Spleen (tissue), 11 donors: ENCODE measurements around the gene KDM1B. TPM values are rescaled to one million over a fixed set of nuclear protein-coding genes. Genes with fewer than 3 reads are reported as not detected.

Experiments
- DNase-seq: peaks from one replicate; pipeline ENCODE4 v3.0.0-alpha.2; 2020
- H3K27ac ChIP-seq, 8 donors: fragments of 200-600 bp; sonication (generic) in 7 of 8; 1 replicate in 4 of 8; 2 replicates in 4 of 8; pipeline versions ENCODE4 v1.5.0 to v1.8.0; 2016 to 2021; ENCODE audit warnings: inconsistent platforms in 4 of 8, mild to moderate bottlenecking in 4 of 8, moderate library complexity in 1 of 8
- H3K27me3 ChIP-seq, 7 donors: fragments of 200-600 bp; sonication (generic) in 6 of 7; replicated peaks in 1 of 7; 1 replicate in 4 of 7; 2 replicates in 3 of 7; pipeline versions ENCODE4 v1.5.0 to v1.8.0; 2016 to 2021; ENCODE audit warnings: inconsistent platforms in 3 of 7, mild to moderate bottlenecking in 1 of 7
- H3K36me3 ChIP-seq, 6 donors: fragments of 200-600 bp; sonication (generic) in 5 of 6; 1 replicate in 4 of 6; 2 replicates in 2 of 6; pipeline versions ENCODE4 v1.5.0 to v1.8.0; 2016 to 2021; ENCODE audit warnings: inconsistent platforms in 2 of 6
- H3K4me1 ChIP-seq, 6 donors: fragments of 200-600 bp; sonication (generic) in 5 of 6; 1 replicate in 3 of 6; 2 replicates in 3 of 6; pipeline versions ENCODE4 v1.5.0 to v1.8.0; 2016 to 2021; ENCODE audit warnings: inconsistent platforms in 3 of 6
- H3K4me3 ChIP-seq, 8 donors: fragments of 200-600 bp; sonication (generic) in 7 of 8; 1 replicate in 4 of 8; 2 replicates in 4 of 8; pipeline versions ENCODE4 v1.5.0 to v1.8.0; 2016 to 2021; ENCODE audit warnings: inconsistent platforms in 4 of 8, mild to moderate bottlenecking in 4 of 8, moderate library complexity in 2 of 8
- H3K9me3 ChIP-seq, 8 donors: fragments of 200-600 bp; sonication (generic) in 7 of 8; 1 replicate in 4 of 8; 2 replicates in 4 of 8; pipeline versions ENCODE4 v1.5.0 to v1.8.0; 2016 to 2021; ENCODE audit warnings: inconsistent platforms in 4 of 8
- POLR2A ChIP-seq, 3 donors: fragments of 450-650 bp; IDR thresholded peaks; one replicate each; pipeline ENCODE4 v1.5.1; 2017; ENCODE audit warnings: antibody characterized with exemption in 3 of 3, mild to moderate bottlenecking in 1 of 3
- POLR2AphosphoS5 ChIP-seq, 3 donors: sonication (generic); formaldehyde crosslinking; IDR thresholded peaks; one replicate each; pipeline ENCODE4 v1.5.1; 2017; ENCODE audit warnings: antibody characterized with exemption in 3 of 3
- WGBS, 5 donors: extraction: QIAGEN DNeasy Blood & Tissue Kit in 3 of 5; methylation state at CpG; one replicate each; pipeline versions ENCODE4 v1.1.5 to v1.1.7; 2013 to 2018; 5-methylcytosine and 5-hydroxymethylcytosine counted together
- intact Hi-C: fragments of 100-400 bp; cut with DNase I; formaldehyde crosslinking; loops from one replicate; pipeline ENCODE4 v1.15.0; 2023; ENCODE audit warnings: low total_unique reads
- polyA plus RNA-seq, 3 donors: library from polyadenylated mRNA; stranded (reverse); fragments of 200-250 nt; gene quantifications; one replicate each; pipeline ENCODE4 v1.2.1, GENCODE V29; 2013
- total RNA-seq, 7 donors: library from RNA; depleted of rRNA in 3 of 7; stranded (reverse); fragments of >200 nt in 3 of 7; fragmentation: NEBNext Ultra II Directional in 4 of 7; extraction: Animal tissue kit (Norgen Biotek cat#: 25700) in 4 of 7; gene quantifications; one replicate each; pipeline versions ENCODE4 v1.1.0 to v1.2.1, GENCODE V29; 2016 to 2021
- TF ChIP-seq, protein P1 (sequence below), 11 experiments: fragments of 200-600 bp in 7 of 11; fragments of 450-650 bp in 4 of 11; sonication (generic) in 4 of 11; IDR thresholded peaks in 8 of 11; conservative IDR thresholded peaks in 3 of 11; 1 replicate in 7 of 11; 2 replicates in 4 of 11; pipeline versions ENCODE4 v1.4.0 to v1.8.0; 2016 to 2021; ENCODE audit warnings: antibody characterized with exemption in 11 of 11, inconsistent platforms in 4 of 11, mild to moderate bottlenecking in 1 of 11
- donor health status: healthy with polysubstance abuse.
- donor health status: DM: no; HTN: no; CAD: no; lungs with moderate emphysema.
- donor health status: DM: no; HTN: no; CAD: no.
- donor health status: Bipolar disorder and iron deficiency.
- donor health status: healthy.
- donor health status: DM: no; HTN: no; CAD: no.
- donor health status: DM: yes; HTN: yes; CAD: no.

KDM1B gene
- total and polyA plus RNA-seq, 10 donors, result 3.6 to 27.0 (median 19.7) TPM

DNA sequence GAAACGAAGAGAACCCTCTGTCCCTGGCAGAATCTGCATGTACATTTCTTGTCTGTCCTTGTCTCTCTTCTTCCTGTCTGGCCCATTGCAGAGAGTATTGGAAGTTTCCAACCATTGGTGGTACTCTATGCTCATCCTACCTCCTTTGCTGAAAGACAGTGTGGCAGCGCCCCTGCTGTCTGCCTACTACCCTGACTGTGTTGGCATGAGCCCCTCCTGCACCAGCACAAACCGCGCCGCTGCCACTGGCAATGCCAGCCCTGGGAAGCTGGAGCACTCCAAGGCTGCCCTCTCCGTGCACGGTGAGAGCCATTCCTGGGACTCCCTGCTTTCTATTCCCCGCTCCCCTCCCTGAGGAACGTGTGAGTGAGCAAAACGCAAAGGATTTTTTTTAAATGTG is 32.5 kb downstream of the KDM1B start:
- Histone ChIP-seq H3K27ac (no peak overlapping the region), H3K4me3 (no peak overlapping the region), H3K36me3 (peaks cover 0 to 99% (median 10%) of the 10 kb centered on the region in 6 donors), H3K9me3 (no peaks in the 10 kb centered on the region), H3K4me1 (peaks cover 0 to 18% (median 9%) of the 10 kb centered on the region in 6 donors), H3K27me3 (no peaks in the 10 kb centered on the region)
- 94 to 96% (median 96%) methylated on average over 10 of the region's 10 CpGs for WGBS, 5 donors
- TF ChIP-seq POLR2AphosphoS5 (IDR thresholded peaks at IDR 0.05) (no peak), POLR2A (IDR thresholded peaks at IDR 0.05) (no peak)
- TF ChIP-seq, protein P1, sequence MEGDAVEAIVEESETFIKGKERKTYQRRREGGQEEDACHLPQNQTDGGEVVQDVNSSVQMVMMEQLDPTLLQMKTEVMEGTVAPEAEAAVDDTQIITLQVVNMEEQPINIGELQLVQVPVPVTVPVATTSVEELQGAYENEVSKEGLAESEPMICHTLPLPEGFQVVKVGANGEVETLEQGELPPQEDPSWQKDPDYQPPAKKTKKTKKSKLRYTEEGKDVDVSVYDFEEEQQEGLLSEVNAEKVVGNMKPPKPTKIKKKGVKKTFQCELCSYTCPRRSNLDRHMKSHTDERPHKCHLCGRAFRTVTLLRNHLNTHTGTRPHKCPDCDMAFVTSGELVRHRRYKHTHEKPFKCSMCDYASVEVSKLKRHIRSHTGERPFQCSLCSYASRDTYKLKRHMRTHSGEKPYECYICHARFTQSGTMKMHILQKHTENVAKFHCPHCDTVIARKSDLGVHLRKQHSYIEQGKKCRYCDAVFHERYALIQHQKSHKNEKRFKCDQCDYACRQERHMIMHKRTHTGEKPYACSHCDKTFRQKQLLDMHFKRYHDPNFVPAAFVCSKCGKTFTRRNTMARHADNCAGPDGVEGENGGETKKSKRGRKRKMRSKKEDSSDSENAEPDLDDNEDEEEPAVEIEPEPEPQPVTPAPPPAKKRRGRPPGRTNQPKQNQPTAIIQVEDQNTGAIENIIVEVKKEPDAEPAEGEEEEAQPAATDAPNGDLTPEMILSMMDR (IDR thresholded peaks at IDR 0.05 in 8 of 11, conservative IDR thresholded peaks at IDR 0.05 in 3 of 11), result no peak
- no peak for DNase-seq
- intact Hi-C loops, result no loop called here

DNA sequence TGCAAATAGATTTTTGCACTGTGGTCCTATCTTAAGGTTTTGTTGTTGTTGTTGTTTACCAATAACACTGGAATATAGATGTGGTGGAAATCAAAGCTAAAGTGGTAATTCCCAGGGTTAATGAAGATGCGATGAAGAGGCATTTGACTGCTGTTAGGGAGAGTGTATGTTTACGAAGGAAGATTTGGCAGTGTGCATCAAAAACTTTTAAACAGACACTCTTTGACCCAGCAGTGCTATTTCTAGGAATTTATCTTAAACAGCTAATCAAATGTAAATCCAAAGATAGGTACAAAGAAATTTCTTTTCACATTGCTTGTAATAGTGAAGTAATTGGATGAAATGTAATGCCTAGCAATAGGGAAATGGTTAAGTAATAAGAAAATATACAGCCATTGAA is 34.0 kb downstream of the KDM1B start:
- H3K9me3 ChIP-seq, result no peaks in the 10 kb centered on the region
- H3K36me3 ChIP-seq, result peaks cover 0 to 100% (median 10%) of the 10 kb centered on the region in 6 donors
- H3K4me3 ChIP-seq, result no peak overlapping the region
- no peaks in the 10 kb centered on the region for H3K27me3 ChIP-seq
- no peak for DNase-seq
- intact Hi-C loops, result no loop called here
- no peak overlapping the region for H3K27ac ChIP-seq
- 94 to 100% (median 99%) methylated on average over 2 of the region's 2 CpGs for WGBS, 5 donors
- peaks cover 0 to 18% (median 9%) of the 10 kb centered on the region in 6 donors for H3K4me1 ChIP-seq
- TF ChIP-seq, protein P1 (IDR thresholded peaks at IDR 0.05 in 8 of 11, conservative IDR thresholded peaks at IDR 0.05 in 3 of 11), result no peak
- TF ChIP-seq POLR2AphosphoS5 (IDR thresholded peaks at IDR 0.05) (no peak), POLR2A (IDR thresholded peaks at IDR 0.05) (no peak)

DNA sequence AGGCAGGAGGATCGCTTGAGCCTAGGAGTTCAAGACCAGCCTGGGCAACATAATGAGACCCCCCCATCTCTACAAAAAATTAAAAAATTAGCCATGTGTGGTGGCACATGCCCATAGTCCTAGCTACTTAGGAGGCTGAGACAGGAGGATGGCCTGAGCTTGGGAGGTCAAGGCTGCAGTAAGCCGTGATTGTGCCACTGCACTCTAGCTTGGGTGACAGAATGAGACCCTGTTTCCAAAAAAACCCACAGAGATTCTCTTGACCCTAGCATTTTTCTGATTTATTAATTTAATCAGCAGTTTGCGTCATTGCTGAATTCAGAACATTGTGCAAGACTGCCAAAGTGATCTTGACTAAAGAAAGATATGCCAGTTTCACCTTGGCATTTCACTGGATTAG is 36.8 kb downstream of the KDM1B start:
- Histone ChIP-seq H3K4me1 (peaks cover 0 to under 1% (median 0%) of the 10 kb centered on the region in 6 donors), H3K27ac (no peak overlapping the region), H3K4me3 (no peak overlapping the region), H3K36me3 (peaks cover 0 to 100% (median 13%) of the 10 kb centered on the region in 6 donors), H3K9me3 (no peaks in the 10 kb centered on the region), H3K27me3 (no peaks in the 10 kb centered on the region)
- DNase-seq, result no peak
- intact Hi-C loops, result no loop called here
- WGBS, 5 donors, result 93 to 99% (median 95%) methylated on average over 3 of the region's 3 CpGs
- TF ChIP-seq, protein P1 (IDR thresholded peaks at IDR 0.05 in 8 of 11, conservative IDR thresholded peaks at IDR 0.05 in 3 of 11), result no peak
- TF ChIP-seq POLR2A (IDR thresholded peaks at IDR 0.05) (no peak), POLR2AphosphoS5 (IDR thresholded peaks at IDR 0.05) (no peak)

DNA sequence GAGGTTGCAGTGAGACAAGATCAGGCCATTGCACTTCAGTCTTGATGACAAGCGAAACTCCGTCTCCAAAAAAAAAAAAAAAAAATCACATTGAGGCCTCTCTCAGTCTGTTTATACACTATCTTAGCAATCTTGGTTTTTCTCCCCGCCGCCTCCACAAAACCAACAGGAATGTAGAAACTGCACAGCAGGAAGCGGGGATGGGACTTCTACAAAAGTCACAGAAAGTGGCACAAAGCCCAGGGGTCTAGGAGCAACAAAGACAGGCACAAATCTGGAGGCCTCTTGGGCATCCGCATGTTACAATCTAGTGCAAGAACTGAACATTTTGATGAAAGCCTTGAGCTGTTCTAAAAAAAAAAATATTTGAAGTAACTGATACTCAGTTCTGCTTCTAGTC is 48.6 kb downstream of the KDM1B start:
- TF ChIP-seq POLR2A (IDR thresholded peaks at IDR 0.05) (no peak), POLR2AphosphoS5 (IDR thresholded peaks at IDR 0.05) (no peak)
- TF ChIP-seq, protein P1 (IDR thresholded peaks at IDR 0.05 in 8 of 11, conservative IDR thresholded peaks at IDR 0.05 in 3 of 11), result no peak
- Histone ChIP-seq H3K9me3 (no peaks in the 10 kb centered on the region), H3K4me1 (no peaks in the 10 kb centered on the region), H3K27ac (no peak overlapping the region), H3K4me3 (no peak overlapping the region), H3K27me3 (no peaks in the 10 kb centered on the region), H3K36me3 (peaks cover 0 to 98% (median 59%) of the 10 kb centered on the region in 6 donors)
- intact Hi-C loops, result no loop called here
- WGBS, 5 donors, result 87 to 97% (median 95%) methylated on average over 6 of the region's 6 CpGs
- DNase-seq, result no peak
